Pulmonary artery endothelial cell (primary cell): ENCODE measurements around the gene ARHGAP26. TPM values are rescaled to one million over a fixed set of nuclear protein-coding genes. Genes with fewer than 3 reads are reported as not detected.
"Not testable (repeated sequence)": the region's sequence is repeated elsewhere in the genome, so short reads cannot be mapped to it uniquely, and the experiment has no call there.

Experiments used
- DNase-seq: peaks from one replicate; pipeline ENCODE4 v3.0.0-alpha.2; 2011; ENCODE audit warnings: low read depth, low spot score
- total RNA-seq: library from RNA; depleted of rRNA; stranded (reverse); fragments of >200 nt; gene quantifications from 2 replicates; pipeline ENCODE4 v1.2.3, GENCODE V29; 2014

Gene ARHGAP26
- total RNA-seq, 1 donor from 2014 or later = 6.8 TPM

DNA sequence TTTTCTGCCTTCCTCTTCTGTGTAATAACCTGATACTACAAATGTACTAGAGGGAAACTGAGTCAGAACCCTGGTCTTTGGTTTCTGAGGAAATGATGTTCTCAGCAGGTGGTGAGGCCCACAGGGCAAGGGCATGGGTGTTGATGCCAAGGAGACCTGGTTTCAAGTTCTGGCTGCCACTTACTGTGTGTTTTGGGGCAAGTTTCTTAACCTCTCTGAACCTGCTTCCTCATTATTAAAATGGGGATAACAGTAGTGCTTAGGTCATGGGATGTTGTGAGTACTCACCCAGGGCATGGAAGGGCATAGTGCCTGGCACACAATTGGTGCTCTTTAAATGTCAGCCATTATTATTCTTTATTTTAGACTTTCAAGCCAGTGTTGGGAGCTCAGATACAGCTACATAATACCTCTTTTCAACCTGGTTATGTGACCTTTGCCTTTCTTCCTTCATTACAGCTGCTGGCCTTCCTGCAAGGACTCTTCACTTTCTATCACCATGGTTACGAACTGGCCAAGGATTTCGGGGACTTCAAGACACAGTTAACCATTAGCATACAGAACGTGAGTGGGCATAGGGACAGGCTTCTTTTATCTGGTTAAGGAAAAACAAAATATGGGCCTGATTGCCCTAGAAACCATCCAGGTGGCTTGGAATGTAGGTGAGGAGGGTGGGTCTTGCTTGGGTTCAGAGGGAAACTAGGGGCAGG lies 131.5 kb downstream of the ARHGAP26 start:
- DNase-seq = no peak

DNA sequence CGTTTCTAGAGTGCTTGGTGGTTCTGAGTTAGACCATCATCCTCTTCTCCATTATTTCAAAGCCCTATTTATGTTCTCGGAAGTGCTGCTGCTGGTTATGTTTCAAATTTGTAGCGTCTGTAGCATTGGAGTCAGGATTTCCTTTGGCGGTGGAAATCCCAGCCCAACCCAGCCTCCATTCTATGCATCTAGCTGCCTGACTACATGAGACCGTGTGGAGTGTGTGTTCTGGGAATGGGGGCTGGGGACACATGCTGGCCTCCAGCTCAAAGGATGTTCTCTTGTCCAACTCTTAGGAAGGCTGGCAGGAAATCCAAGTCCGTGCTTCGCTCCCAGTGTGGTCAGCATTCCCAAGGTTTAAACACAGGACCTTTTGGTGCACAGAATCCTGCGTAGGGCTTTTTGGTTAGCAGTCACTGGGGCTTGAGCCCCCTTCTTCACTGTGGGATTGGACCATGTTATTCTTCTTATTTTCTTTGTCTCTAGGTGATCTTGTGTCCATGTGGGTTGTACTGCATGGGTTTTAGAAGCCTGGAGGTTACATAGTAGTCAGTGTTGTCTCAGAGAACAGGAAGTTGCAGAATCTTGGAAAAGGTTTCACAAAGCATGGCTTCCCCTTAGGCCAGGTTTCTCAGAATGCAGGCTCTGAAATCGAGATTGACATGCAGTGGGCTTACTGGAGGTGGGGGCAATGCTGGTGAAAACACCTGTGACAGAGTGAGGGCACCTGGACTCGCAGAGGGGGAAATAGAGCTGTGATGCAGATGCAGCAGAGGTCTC lies 132.2 kb downstream of the ARHGAP26 start:
- DNase-seq = no peak

DNA sequence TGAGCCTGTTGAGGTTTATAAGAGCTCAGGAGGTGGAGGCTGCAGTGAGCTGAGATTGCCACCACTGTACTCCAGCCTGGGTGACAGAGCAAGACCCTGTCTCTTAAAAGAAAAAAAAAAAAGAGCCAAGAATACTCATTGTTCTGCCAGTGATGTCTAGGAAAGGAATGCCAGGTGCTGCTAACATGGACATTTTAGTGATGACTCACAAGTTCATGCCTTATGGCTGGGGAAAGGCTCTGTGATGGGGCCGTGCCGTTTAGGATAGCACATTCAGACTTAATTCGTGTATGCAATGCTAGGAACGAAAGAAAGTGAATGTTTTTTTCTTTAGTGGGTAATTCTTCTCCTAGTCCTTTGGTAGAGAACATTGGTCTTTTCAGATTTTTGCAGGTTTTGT lies 134.2 kb downstream of the ARHGAP26 start:
- no peak for DNase-seq

DNA sequence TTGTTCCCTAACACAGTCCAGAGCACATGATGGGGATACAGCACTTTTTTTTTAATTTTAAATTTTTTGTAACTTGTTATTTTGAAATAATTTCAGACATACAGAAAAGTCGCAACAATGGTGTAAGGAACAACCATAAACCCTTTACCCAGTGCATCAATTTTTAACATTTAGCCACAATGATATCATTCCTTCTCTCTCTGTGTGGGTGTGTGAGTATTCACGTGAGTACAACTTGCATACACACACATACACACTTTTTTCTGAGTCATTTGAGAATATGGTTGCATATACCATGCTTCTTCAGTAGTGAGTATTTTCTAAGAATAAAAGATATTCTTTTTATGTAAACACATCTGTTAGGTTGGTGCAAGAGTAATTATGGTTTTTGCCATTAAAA lies 135.2 kb downstream of the ARHGAP26 start:
- no peak for DNase-seq

DNA sequence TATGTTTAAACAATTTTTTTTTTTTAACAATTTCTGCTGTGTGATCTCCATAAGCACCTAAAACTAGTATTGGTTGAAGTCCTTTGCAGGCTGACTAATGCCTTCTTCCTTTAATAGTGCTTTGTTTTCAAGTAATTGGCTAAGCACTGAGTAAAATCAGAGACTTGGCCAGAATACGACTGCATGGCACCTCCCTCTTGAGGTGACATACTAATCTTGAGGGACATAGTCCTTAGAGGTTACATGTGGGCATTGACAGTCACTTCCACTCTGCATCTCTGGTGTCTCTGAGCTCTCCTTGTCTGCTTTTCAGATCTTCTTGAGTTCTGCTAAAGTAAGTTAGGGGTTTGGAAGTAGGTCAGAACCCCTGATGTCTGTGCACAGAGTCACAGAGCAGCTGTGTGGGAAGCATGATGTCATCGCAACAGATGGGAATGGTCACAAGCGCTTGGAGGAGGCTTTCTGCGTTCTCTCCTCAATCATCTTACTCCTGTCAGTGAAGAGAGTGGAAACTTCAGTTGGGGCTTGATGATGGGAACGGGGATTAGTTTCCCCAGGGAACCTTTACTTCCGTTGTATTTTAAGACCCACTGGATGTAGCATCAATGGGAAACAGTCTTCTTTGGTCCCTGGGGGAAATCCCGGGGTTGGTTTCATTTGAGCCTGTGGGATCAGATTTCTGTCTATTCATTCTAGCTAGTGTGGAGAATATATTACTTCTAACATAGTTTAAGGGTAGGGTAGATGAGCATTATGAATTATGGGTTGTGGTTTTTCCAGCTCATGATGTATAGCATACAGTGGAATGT lies 136.9 kb downstream of the ARHGAP26 start:
- no peak for DNase-seq

DNA sequence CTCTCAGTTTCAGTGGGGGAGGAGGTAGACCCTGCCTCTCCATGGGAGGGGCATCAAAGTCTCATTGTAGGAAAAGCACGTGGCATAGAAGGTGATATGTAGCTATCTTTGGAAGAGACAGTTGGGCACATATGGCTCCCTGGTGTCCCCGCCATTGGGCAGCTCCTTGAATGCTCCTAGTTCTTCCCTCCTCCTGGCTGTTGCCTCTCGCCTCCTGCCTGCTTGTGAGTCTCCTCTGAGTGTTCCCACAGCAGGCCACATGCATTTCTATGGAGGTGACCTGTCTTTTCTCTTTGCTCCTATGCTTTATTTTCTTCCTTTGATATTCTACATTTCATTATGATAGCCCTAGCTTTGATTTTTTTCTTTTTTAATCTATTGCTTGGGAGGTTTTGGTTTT lies 138.5 kb downstream of the ARHGAP26 start:
- no peak for DNase-seq

DNA sequence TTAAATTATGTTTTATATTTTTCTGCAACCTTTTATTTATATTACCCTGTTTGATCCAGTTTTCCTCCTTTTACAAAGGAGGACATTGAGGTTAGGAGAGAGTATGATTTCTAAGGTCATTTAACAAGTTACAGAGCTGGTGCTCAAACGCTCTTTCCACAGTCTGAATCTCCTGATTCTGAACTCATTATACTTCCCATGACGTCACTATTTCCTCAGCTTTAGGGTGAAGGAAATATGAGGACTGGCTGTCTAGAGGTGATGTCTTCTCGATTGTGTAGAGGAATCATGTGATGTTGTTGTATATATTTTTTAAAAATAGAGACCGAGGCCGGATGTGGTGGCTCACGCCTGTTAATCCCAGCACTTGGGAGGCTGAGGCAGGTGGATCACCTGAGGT lies 140.0 kb downstream of the ARHGAP26 start:
- no peak for DNase-seq

- no peak for DNase-seq
These were observed 141.0 kb downstream of the ARHGAP26 start for GRCh38 chr5:142911170-142911569.

DNA sequence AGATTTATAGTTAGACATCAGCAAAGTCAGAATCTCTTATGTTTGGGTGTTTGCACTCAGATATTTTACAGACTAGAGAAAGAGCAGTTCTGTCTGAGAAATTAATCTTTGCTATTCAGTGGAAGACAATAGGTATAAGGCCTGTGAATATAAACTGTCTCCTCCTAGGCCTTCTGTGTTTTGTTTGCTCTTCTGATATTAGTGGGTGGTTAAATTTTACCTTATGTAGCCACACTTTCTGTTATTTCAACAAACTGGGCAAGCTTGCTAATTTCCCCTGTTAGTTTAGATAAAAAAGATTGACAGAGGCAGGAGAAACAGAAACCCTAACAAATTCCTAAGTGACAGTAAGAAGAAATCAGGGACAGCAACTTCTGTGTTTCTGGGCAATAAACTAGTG lies 141.6 kb downstream of the ARHGAP26 start:
- no peak for DNase-seq

GRCh38 chr5:142913728-142914338 lies 143.7 kb downstream of the ARHGAP26 start:
- no peak for DNase-seq

GRCh38 chr5:142915038-142915437 lies 144.9 kb downstream of the ARHGAP26 start:
- DNase-seq = no peak

DNA sequence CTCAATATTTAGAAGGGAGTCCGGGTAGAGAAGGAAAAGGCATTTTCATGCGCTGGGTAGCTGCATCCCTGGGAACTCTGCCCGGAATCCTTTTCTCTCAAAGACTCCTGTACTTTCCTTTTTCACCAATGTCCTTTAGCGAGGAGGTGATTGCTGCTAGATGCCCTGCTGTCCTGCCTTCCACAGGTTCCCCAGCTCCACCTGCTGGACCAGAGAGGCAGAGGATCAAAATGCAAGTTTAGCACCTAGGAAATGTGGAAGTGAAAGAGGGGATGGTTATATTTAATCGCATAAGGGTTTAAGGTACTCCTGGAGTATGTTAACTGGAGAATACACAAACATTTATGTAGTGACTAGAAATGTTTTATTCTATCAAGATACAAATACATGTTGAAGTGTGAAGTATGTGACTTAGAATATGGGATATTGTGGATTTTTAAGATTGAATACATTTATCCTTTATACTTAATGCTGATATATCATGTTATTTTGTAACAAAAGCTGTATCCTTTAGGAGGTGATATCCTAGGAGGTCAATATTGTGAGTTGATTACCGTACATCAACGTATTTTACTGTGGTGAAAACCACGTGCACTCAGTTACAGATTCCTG lies 145.7 kb downstream of the ARHGAP26 start:
- DNase-seq = no peak

- no peak for DNase-seq
These were observed 148.9 kb downstream of the ARHGAP26 start for GRCh38 chr5:142918959-142919635.

DNA sequence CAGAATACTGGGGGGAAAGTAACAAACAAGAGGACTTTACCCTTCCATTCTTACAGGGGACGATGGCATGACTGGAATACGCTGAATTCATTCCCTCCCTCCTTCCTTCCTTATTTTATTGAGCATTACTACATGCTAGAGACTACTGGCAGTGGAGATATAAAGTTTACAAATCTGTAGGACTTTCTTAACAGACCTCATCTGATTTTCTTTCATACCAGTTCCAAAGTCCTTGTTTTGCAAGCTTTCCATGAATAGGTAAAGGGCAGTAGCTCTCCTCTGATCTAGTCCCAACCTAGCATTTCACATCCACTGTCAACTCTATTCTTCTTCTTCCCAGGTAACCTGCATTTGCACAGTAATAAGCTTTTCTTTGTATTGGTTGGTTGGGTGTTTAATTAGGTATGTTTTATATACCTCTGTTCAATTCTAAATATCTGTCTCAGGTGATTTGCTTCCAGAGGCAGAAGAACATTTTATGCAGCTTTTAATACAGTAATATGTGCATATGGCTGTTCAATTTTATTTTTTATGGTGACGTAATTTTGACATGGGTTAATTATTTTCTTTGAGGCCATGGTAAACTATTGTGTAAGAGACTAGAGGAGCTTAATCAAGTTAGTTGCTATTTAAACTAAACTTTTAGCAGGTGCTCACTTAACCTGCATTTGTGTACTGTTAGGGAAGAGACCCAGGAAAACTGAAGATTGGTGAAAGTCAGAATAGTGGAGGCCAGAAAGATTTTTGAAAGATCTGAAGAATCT lies 150.9 kb downstream of the ARHGAP26 start:
- no peak for DNase-seq

DNA sequence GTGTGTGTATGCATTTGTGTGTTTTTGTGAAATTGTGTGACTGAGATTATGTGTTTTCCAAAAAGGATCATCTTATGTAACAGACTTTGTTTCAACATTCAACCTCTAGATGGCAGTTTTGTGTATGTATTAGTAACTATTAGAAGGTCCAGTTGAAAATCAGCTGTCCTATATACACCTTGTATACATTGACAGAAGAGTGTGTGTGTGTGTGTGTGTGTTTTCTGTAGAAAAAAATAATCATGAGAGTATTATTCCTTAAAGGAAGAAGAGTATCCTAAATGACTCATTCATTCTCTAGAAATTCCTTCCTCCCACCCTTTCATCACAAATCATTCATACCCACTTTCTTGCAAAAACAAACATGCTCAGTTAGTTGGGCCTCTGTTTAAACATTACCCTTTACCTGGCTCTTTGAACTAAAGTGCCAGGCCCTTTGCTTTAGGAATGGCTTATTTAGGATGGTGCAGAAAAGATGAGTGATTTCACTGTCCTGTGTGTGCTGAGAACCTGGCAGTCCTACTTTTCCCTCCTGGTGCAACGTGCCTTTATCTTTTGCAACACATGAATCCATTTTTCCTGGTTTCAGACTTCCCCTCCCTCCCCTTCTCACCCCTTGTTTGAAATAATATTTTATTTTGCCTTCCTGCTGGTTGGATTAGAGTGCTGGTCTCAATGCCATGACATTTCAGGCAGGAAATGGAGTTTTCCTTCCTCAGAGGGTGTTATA lies 152.2 kb downstream of the ARHGAP26 start:
- peak; percentile 33 for DNase-seq

DNA sequence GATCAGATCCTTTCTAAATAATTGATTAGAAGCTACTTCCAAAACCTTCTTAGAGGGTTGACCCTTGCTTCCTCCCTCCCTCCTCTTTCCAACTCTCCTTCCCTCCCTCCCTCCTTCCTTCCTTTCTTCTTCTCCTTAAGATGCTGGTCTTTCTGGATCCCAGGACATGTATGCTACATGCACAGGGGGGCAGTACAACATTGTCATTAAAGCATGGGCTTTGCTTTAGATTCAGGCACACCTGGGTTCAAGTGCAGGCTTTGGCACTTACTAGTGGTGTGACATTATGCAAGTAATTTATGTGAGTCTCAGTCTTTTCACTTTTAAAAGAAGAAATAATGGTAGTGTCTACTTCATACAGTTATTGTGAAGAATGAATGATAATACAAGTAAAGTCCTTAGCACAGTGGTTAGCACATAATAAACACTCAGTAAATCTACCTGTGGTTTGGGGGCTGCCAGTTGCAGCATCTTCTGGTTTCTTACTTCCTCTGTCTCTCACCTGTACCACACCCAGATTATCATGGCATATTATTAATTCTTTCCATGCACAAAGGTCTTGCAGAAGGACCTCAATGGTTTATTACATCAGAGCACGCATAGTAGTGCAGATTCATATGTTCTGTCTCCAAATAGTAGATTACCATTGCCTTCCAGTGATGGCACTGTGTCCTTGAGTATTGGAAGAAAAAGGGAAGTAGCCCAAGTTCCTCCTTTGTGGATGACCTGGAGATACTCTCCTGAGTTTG lies 154.1 kb downstream of the ARHGAP26 start:
- no peak for DNase-seq

DNA sequence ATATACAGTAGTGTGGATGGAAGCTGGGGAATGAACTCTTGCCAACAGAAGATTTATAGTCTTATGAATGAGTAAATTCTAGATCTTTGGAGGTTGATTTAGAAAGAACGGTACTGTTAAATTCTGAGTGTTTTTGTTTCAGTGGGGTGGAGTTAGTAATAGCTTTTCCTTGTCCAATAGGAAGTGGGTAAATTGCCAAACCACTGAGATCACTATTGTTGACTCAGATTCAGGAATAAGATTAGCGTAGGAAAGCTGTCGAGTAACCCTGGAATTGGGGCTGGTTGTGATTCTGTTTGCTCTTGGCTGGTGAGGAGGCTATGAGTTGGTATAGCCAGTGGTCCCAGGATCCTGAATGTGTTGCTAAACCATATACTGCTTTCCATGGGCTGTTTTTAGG lies 155.6 kb downstream of the ARHGAP26 start:
- peak; percentile 50 for DNase-seq

DNA sequence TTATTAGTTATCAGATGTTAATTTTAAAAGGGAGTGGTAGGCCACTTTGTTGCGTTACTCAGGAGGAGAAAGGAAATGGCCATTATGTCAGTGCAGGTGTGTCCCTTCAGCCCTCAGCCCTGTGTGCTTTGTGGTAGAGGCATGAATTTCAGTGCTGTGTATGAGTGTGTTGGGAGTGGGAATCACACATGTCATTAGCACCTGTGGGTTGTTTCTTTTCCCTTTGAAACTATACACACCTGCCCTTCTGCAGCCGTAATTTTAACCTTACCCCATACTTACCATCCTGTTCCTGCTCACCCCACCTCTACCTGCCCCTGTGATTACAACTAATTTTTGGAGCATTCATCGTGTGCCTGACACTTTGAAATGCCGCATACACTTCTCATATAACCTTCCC lies 156.4 kb downstream of the ARHGAP26 start:
- no peak for DNase-seq

DNA sequence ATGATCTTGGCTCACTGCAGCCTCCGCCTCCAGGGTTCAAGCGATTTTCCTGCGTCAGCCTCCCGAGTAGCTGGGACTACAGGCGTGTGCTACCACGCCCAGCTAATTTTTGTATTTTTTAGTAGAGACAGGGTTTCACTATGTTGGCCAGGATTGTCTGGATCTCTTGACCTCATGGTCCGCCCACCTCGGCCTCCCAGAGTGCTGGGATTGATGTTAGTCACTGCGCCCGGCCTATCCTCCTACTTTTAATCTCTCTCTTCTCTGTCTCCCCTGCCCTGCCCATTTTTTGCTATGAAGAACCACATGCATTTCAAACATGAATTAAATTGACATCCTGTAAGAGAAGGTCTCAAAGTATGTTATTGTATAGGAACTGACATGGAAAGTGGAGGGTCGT lies 158.8 kb downstream of the ARHGAP26 start:
- DNase-seq = not testable (repeated sequence)
